Measurements from ENCODE around the gene ADISSP. TPM values are rescaled to one million over a fixed set of nuclear protein-coding genes. Genes with fewer than 3 reads are reported as not detected.

ADISSP gene
- polyA plus RNA-seq, 3 donors = 59.6 to 78.5 (median 68.5) TPM

- no peaks in the 10 kb centered on the region for H3K27me3 ChIP-seq (ENCODE audit: control insufficient read depth in 2 of 2, insufficient read depth in 2 of 2, low read length in 2 of 2)
- peak overlapping the region in 1 of 3 experiments; percentile 4 for H3K4me3 ChIP-seq (replicated peaks in 1 of 3; ENCODE audit: low read depth in 2 of 3, low read length in 3 of 3)
- H3K79me2 ChIP-seq (ENCODE audit: insufficient read depth, low read length) = peaks cover 19% of the 10 kb centered on the region
- WGBS (ENCODE audit: insufficient coverage) = 69% methylated on average over 6 of the region's 6 CpGs
- intact Hi-C loops (cut with micrococcal nuclease) = no loop called here
- Mint-ChIP-seq H3K9me3 (peaks cover 0 to 2% (median 0%) of the 10 kb centered on the region in 7 donors), H3K27me3 (ENCODE audit: low read depth in 3 of 3) (peaks cover 0 to 3% (median 0%) of the 10 kb centered on the region in 3 donors), H3K4me1 (peaks cover 66% of the 10 kb centered on the region), H3K27ac (peak overlapping the region; percentile 60 to 91 (median 86)), H3K4me3 (peak overlapping the region in 1 of 2 donors; percentile 79), H3K36me3 (peaks cover 36 to 47% of the 10 kb centered on the region in 2 donors)
- peak overlapping the region; percentile 40 for H3K4me2 ChIP-seq (replicated peaks; ENCODE audit: extremely low read depth, low read length, poor library complexity, severe bottlenecking)
- no peak overlapping the region for H3K9ac ChIP-seq (ENCODE audit: insufficient read depth, low read length, poor library complexity, severe bottlenecking)
- peaks cover 67 to 79% of the 10 kb centered on the region in 2 donors for H3K4me1 ChIP-seq (ENCODE audit: control insufficient read depth in 1 of 2, insufficient read depth in 2 of 2, low read length in 2 of 2)
- no peak overlapping the region for H2AFZ ChIP-seq (ENCODE audit: insufficient read depth, low read depth, low read length, poor library complexity, severe bottlenecking)
- peaks cover 10 to 52% of the 10 kb centered on the region in 2 donors for H3K36me3 ChIP-seq (replicated peaks in 1 of 2; ENCODE audit: control insufficient read depth in 1 of 2, insufficient read depth in 2 of 2, low read length in 2 of 2)
- no peak for TF ChIP-seq CTCF (IDR thresholded peaks at IDR 0.05)
- H3K27ac ChIP-seq (ENCODE audit: low read depth in 1 of 2, low read length in 2 of 2) = peak overlapping the region; percentile 45 to 76
- H3K9me3 ChIP-seq (replicated peaks in 1 of 2; ENCODE audit: control insufficient read depth in 1 of 2, insufficient read depth in 1 of 2, low read length in 2 of 2) = no peaks in the 10 kb centered on the region
- DNase-seq = no peak
- H4K20me1 ChIP-seq (ENCODE audit: insufficient read depth, low read length) = no peaks in the 10 kb centered on the region
Measured at GRCh38 chr20:3803854-3804253, 36.3 kb upstream of the ADISSP start.

- H3K79me2 ChIP-seq (ENCODE audit: insufficient read depth, low read length) = peaks cover 25% of the 10 kb centered on the region
- peaks cover 64 to 79% of the 10 kb centered on the region in 2 donors for H3K4me1 ChIP-seq (ENCODE audit: control insufficient read depth in 1 of 2, insufficient read depth in 2 of 2, low read length in 2 of 2)
- Mint-ChIP-seq H3K4me3 (no peak overlapping the region), H3K9me3 (peaks cover 0 to 2% (median 0%) of the 10 kb centered on the region in 7 donors), H3K27ac (peak overlapping the region in 4 of 7 donors; percentile 66 to 88 (median 84)), H3K36me3 (peaks cover 36 to 53% of the 10 kb centered on the region in 2 donors), H3K4me1 (peaks cover 70% of the 10 kb centered on the region), H3K27me3 (ENCODE audit: low read depth in 3 of 3) (peaks cover 0 to 4% (median 0%) of the 10 kb centered on the region in 3 donors)
- H3K9me3 ChIP-seq (replicated peaks in 1 of 2; ENCODE audit: control insufficient read depth in 1 of 2, insufficient read depth in 1 of 2, low read length in 2 of 2) = no peaks in the 10 kb centered on the region
- H4K20me1 ChIP-seq (ENCODE audit: insufficient read depth, low read length) = no peaks in the 10 kb centered on the region
- H3K4me2 ChIP-seq (replicated peaks; ENCODE audit: extremely low read depth, low read length, poor library complexity, severe bottlenecking) = no peak overlapping the region
- no peaks in the 10 kb centered on the region for H3K27me3 ChIP-seq (ENCODE audit: control insufficient read depth in 2 of 2, insufficient read depth in 2 of 2, low read length in 2 of 2)
- H2AFZ ChIP-seq (ENCODE audit: insufficient read depth, low read depth, low read length, poor library complexity, severe bottlenecking) = no peak overlapping the region
- 94% methylated on average over 14 of the region's 14 CpGs for WGBS (ENCODE audit: insufficient coverage)
- peak overlapping the region in 1 of 2 donors; percentile 76 for H3K27ac ChIP-seq (ENCODE audit: low read depth in 1 of 2, low read length in 2 of 2)
- no peak overlapping the region for H3K4me3 ChIP-seq (replicated peaks in 1 of 3; ENCODE audit: low read depth in 2 of 3, low read length in 3 of 3)
- H3K9ac ChIP-seq (ENCODE audit: insufficient read depth, low read length, poor library complexity, severe bottlenecking) = no peak overlapping the region
- intact Hi-C loops (cut with micrococcal nuclease) = no loop called here
- TF ChIP-seq CTCF (IDR thresholded peaks at IDR 0.05) = no peak
- H3K36me3 ChIP-seq (replicated peaks in 1 of 2; ENCODE audit: control insufficient read depth in 1 of 2, insufficient read depth in 2 of 2, low read length in 2 of 2) = peaks cover 10 to 58% of the 10 kb centered on the region in 2 donors
- DNase-seq = no peak
Measured at GRCh38 chr20:3803289-3803688, 35.7 kb upstream of the ADISSP start.

Measured in CD14-positive monocyte (primary cell).